GM18868 (cell line): ENCODE results near the gene GOSR2.

Source experiments
- ATAC-seq: cut with Tn5 transposase; IDR thresholded peaks from one replicate; pipeline ENCODE4 v1.9.1; 2021; ENCODE audit warnings: mild to moderate bottlenecking, moderate library complexity; ENCODE audit not compliant: unreplicated experiment

Gene GOSR2

DNA sequence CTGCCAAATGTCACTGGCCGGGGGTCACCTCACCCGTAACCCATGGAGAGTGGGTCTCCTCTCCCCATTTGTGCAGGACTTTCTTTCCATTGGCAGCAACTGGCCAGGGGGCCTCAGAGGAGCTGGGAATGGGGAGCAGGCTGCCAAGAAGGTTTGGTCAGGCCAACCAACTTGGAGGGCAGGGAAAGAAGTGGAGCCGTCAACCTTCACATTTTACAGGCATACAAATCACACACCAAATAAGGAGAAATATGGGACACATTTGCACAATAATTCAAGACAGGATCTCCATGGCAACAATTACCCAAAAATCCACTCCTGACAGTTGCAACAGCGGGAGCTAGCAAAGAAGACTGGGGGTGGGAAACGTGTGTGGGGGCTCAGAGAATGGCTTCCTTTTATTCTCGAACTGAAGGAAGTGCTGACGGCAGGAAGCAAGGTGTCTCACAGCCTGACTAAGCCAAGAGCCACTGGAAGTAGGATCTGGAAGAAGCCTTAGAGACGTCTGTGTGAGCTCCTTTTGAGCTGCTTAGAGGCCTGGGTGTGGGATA lies 35.2 kb downstream of the GOSR2 start:
- no peak for ATAC-seq

DNA sequence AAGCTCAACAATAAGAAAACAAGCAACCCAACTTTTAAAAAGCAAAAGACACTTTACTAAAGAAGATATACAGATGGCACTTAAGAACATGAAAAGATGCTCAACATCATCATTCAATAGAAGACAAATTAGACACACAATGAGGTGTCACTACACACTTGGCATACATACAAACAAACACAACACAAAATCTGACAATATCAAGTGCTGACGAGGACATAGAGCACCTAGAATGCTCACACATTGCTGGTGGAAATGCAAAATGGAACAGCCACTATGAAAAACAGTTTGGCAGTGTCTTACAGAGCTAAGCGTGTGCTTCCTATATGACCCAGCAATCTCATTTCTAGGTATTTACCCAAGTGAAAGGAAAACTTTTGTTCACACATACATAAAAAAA lies 37.2 kb downstream of the GOSR2 start:
- ATAC-seq, result no peak

DNA sequence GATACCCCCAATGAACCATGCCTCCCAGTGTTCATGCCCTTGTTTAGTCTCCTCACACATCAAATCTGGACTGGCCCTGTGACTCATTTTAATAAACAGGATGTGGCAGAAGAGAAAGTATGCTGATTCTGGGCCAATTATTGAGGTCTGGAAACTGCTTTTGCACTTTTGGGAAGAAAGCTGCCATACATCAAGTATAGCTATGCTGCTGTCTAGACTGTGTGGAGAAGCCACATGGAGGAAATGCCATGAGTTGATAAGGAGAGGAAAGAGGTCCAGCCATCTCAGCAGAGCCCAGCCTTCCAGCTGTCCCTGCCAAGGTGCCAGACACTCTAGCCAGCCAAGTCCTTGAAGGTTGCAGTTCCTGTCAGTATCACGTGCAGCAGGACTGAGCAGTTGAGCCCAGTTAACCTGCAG lies 39.4 kb downstream of the GOSR2 start:
- no peak for ATAC-seq

DNA sequence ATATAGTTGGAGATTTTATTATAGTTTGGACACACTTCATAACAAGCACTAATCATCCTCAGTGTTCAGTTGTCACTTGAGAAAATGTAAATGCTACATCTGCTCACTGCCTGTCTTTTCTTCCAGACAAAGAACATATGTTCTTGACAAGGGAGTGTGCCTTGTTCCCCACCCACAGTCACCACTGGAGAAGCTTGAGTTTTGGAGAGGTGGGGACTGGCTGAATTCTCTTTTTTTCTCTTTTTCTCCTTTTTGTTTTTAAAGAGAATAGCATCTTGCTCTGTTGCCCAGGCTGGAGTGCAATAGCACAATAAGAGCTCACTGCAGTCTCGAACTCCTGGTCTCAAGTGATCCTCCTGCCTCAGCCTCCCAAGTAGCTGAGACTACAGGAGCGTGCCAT lies 40.6 kb downstream of the GOSR2 start:
- no peak for ATAC-seq

DNA sequence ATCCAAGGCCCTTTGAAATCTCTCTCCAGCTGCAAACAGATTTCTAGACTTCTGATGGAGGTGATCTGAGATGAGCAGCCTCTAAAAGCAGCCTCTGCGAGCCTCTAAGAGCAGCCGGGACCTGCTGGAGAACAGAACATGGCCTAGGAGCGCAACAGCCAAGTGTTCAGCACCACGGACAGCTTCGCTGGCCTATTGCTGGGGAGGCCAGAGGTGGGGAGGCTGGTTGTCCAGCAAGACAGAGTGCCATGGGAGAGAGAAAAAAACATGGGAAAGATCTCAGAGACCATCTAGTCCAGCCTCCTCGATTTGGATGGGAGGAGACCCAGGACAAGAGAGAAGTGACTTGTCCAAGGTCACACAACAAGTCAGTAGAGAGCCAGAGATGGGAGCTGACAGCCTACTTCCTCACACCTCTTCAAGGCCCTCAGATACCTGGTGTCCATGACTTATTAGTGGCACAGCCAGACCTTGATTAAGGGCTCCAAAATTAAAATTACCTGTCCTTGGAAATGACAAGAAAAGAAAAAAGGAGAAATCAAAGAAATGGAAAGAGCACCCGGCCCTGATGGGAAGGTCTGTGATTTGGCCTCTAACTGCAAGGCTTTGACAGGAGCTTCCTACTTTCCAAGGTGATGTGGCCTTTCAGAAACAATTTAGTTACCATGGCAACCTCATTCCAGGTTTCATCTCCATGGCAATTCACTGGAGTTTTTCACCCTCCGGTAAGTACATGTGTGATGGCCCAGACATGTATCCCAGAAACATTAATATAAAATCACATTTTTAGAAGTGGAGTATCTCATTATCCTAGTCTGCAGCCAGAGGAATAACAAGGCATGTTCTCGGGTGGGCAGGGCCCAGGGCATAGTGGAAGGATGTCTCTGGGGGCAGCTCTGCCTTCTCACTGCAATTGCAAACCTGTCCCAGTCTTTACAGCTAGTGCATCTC lies 41.6 kb downstream of the GOSR2 start:
- no peak for ATAC-seq

DNA sequence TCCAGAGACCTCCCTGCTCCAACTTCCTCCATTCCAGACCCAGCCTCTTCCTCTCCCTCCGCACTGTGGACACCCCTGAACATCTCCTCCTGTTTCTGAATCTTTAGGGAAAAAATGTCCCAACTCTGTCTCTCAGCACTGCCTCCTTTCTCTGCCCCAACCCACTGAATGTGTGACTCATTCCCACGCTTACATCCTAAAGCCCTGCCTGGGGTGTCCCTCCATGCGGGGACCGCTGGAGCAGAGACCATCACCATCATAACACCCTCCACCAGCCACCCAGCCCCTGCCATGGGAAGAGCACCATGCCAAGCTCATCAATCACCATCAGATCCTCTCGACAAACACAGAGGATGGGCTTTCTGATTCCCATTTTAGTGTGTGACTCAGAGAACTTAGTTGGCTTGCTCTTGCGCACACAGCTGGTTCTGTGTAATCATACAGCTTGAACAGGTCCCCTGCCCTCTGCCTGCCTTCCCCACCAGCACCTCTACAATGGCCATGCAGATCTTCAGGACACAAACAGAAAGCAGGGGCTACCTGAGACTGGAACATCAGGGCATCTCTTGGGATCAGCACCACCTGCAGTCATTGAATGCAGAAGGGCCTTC lies 45.4 kb downstream of the GOSR2 start:
- no peak for ATAC-seq

DNA sequence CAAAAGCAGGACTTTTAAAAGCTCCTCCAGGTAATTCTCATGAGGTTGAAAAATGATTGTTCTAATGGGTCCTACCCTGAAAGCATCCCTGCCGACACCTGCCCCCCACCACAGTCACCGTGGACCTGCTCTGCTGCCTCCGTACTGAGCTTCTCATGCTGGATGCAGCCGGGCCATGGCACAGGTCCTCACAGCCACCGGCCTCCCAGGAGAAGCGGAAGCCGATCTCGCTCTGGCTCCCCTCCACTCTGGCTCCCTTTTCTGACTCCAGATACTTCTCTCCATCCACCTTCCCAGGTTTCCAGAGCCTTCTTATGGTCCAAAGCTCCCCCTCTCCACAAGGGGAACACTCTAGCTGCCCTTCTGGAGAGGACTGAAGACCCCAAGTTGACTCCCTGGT lies 45.9 kb downstream of the GOSR2 start:
- ATAC-seq, result no peak

DNA sequence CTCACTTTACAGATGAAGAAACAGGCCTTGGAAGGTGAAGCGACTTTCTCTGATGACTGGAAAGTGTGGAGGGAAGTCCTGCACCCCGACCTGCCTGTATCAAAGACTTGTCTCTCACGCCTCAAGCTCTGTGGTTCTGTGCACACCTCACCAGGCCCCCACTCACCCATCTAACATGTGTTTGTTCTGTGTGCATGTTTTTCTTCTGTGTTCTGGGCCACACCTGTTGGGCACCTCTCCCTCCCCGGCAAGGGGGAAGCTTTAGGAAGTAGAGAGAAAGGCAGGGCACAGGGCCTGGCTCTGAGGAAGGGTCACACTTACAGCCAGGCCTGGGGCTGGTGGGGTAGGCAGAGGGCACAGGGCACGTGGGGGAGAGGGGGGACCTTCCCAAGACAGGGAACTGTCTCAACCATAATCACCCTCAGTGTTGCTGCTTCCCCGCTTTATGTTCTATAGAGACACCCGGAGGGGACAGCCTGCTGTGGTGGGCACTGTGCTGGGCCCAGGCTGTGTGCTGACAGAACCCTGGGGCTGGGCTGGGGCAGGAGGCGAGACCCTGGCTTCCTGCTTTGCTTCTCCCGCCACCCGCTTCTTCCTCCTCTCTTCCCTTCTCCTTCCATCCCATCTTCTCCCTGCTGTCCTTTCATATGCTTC lies 48.8 kb downstream of the GOSR2 start:
- ATAC-seq, result no peak

DNA sequence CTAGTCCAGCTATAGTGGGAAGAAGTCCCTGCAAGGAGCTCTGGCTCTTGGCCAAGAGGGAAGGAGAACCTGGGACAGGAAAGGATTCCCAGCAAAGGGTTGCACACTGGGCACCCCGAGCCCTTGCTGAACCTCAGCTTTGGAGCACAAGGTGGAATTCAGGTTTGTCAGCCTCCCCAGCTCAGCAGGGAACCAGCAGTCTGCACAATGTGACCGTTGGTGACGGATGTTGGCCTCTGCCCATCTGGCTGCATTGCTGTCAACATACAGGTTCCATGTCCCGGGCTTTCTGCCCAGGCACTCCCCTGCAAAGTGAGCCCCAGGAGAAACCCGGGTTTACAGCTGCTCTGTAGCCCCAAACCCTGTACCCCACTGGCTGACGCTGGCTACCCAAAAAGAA lies 49.4 kb downstream of the GOSR2 start:
- no peak for ATAC-seq

DNA sequence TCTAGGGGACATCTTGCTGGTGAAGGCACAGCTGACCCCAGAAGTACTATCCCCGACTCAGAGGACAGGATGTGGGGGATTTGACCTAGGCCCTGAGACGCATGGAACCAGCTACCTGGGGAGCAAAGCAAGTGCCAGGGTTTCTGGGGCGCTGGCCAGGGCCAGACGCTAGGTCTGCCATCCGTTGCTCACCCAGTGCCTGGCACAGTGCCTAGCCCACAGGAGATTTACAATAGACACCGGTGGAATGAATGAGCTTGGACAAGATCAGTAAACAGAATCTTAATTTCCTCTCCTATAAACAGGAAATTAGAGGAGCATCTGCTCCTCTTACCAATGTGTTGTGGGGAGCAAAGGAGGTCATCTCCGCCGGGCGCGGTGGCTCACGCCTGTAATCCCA lies 51.1 kb downstream of the GOSR2 start:
- ATAC-seq, result no peak

DNA sequence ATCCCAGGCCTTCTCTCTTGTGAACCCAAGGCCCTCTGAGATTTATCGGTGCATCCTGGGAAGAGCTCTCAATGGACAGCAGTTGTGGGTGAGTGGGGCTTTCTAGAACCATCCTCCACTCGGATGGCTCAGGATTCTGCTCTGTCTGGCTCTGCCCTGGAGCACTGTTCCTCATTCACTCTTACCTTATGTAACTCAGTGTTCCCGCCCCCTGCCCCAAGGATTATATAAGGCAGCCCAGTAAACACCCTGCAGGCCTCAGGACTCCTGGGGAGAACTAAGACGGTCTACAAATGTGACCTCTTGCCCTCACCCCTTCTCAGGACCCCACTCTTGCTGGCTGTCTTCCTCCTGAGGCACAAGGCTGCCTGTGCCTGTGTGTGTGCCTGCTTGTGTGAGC lies 52.3 kb downstream of the GOSR2 start:
- no peak for ATAC-seq

DNA sequence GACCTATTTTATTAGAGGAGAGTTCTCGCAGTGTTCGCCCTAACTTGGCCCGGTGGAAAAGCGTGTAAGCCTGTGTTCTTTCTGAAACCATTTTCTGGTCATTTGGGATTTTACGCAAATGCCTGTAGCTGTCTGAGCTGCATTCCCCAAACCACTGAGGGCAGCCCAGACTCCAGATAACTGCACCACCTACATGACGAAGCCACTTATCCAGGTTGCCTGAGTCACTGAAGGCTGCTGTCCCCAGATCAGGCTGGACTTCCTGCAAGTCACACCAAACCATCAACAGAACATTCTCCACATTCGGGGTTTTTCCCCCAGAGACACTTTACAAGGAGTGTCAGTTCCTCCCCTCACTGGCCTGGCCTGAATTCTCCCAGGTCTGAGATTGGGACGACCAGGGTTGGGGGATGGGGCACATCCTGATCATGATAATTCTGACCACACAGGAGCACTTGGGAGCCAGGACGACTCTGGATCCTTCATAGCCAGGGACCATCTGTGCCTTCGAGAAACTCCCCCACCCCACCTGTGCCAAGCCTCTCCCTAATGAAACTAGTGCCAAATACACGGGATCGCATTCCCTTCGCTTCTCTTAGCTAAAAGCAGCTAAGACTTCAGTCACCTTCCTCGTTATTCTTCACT lies 53.8 kb downstream of the GOSR2 start:
- no peak for ATAC-seq

DNA sequence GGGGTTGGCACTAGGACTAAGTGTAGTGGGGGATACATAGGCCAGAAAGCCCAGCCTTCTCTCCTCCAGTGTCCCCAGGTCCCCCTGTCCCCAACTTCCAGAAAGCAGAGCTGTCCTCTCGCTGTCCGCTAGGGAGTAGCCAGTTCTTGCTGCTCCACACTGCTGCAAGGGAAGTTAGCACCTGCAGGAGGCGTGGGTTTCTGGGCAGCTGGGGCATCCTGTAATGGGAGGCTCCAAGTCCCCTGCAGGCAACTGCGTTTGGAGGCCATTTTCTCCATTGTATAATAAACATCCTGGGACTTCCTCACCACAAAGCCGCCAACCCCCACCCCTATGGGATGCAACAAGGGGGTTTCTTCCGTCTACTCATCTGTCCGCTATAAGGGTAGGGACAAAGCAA lies 54.4 kb downstream of the GOSR2 start:
- no peak for ATAC-seq

DNA sequence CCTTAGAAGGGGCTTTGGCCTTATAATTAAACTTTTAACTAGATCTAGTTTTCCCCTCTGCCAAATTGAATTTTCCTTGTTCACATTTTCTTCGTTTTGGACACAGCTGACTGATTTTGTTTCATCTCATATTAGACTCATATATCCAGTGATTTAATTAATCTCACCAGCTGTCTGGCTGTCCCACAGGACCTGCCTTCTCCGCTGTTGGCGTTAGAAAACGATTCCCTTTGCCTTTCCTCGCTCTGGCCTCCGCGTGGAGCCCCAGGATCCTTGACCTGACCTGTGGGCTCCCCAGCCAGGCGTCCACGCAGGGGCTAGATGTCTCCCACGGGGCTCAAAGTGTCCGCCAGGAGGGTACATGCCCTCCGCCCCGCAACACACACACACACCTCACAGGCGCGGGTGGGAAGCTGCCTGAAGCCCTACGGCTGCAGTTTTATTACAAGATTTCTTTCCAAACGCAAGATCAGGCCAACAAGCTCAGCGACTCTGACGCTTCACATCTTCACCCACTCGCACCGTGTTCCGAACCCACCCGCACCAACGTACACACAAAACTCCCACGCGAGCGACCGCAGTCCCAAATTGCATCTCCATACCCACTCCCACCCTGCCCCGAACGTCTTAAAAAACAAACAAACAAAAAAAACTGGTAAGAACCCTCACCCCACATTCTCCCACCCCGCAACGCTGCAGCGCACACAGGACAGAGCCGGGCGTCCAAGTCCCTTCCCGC lies 55.0 kb downstream of the GOSR2 start:
- no peak for ATAC-seq

DNA sequence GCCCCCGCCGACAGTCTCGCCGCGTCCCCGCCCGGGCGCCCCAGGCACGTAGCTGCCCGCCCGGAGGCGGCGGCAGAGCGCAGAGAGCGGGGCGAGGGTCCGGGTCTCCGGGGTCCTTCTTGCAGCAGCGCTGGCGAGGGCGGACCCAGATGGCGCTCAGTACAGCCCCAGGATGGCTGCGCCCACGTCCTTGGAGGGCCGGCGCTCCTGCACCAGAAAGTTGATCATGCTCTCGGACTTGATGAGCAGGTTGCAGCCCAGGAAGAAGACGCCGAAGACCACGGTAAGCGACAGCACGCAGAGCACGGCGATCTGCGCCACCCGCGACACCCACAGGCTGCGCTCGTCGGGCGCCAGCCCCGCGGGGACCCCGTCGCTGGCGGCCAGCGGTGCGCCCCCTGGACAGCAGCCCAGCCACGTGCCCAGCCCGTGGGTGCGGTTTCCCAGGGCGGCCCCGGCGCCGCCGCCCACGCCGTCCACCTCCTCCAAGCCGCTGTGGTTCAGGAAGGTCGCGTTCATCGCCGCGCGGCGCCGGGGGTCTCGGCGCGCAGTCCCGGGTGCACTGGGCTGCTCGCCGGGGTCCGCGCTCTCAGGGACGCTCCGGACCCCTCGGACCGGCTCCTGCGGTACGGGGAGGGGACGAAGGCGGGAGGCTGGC lies 55.7 kb downstream of the GOSR2 start:
- no peak for ATAC-seq

DNA sequence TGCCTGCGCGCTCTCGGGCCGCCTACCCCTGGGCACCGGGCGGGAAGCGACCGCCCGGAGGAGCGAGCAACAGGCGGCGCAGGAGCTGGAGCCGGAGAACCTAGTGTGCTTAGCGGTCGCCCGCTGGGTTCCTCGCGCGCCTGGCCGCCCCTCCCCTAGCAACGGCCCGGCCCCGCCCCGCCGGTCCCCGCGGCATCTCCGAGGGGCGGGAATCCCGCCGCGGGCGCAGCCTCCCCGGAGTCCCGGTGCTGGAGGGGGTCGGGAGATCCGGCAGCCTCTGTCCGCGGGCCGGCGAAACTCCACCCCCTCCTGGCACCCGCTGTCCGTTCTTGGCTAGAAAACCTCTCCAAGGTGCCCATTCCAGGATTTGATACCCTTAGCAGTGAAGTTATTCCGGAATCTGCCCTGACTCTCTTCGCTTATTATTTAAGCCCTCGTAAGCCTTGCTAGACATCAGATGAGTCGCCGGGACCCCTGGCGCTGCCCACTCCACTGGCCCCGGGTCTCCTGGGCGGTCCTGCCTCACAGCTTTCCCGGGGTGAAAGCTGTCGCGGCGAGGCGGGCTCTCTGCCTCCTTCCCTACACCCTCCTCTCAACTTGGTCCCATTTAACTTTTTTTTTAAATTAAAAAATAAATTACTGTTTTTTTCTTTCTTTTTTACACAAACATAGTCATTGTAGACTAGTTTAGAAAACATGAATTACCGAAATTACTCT lies 56.3 kb downstream of the GOSR2 start, which contains the start of gene RPRML:
RPRML (minus strand) TSS at position 107 of the 717 bp plus-strand sequence. CDS start 246 bp downstream, outside the sequence.
- ATAC-seq, result no peak

DNA sequence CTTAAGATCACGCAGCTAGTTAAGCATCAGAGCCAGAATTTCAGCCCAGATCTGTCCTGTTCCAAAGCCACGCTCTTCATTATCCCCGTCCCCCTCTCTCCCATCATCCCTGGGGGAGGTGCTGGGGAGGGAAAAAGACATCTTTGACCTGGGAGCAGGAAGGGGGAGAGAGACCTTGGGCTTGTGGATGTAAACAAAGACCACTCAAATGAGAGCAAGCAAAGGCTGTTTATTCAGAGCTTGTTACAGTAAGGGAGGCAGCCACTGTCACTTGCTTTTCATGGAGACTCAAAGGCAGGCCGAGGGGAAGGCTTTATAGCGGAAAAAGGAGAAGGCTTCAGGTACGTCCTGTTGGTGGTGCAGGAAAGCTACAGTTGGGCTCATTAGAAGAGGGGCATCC lies 59.6 kb downstream of the GOSR2 start:
- no peak for ATAC-seq

DNA sequence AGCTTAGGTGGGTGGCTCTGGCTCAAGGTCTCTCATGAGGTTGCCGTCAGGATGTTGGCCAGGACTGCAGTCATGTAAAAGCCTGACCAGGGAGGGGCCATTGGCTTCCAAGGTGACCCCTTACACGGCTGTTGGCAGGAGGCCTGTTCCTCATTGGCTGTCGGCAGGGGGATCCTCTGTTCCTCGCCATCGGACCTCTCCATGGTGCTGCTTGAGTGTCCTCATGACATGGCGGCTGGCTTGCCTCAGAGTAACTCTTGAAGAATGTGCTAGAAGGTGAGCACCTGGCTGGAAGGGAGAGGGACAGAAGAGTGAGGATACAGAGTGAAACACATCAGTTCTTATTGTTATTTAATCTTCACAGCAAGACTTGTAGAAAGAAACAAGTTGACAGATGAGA lies 60.8 kb downstream of the GOSR2 start:
- no peak for ATAC-seq

DNA sequence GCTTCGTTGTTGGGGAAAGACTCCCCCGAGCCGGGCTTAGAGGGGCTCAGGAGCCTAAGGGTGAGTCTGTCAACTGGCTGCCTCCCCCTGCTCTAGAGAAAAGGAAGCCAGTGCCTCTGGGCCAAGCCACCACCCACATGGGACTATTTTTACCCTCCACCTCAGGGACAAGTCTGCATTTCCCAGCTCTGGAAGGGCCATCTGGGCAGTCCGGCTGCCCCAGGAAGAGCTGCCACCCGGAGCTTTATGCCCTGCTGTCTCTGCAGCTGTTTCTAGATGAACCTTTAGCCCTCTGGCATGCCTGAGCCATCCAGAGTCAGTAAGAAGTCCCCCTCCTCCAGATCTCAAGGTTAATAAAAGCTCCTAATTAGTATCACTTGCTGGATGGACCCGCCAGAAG lies 61.4 kb downstream of the GOSR2 start:
- no peak for ATAC-seq
